Measurements from ENCODE around the gene SDF2. TPM values are rescaled to one million over a fixed set of nuclear protein-coding genes. Genes with fewer than 3 reads are reported as not detected.
"Not testable (repeated sequence)": the region's sequence is repeated elsewhere in the genome, so short reads cannot be mapped to it uniquely, and the experiment has no call there.

SDF2 gene
- total RNA-seq, 6 experiments from 2014 or later: 24.6 to 31.8 (median 26.4) TPM

GRCh38 chr17:28612936-28613872 lies 48.5 kb downstream of the SDF2 start:
- TF ChIP-seq POLR2A (IDR thresholded peaks at IDR 0.05) (no peak), CTCF (IDR thresholded peaks at IDR 0.05) (peak; percentile 58 to 71 (median 64))
- Histone ChIP-seq H3K4me3 (no peak overlapping the region), H3K27ac (no peak overlapping the region), H3K9me3 (no peaks in the 10 kb centered on the region), H3K36me3 (peaks cover 0 to 37% (median 23%) of the 10 kb centered on the region in 4 donors), H3K27me3 (no peaks in the 10 kb centered on the region), H3K4me1 (peaks cover 0 to 5% (median 0%) of the 10 kb centered on the region in 4 donors)
- peak; percentile 63 to 70 (median 66) for ATAC-seq
- WGBS (ENCODE audit: insufficient coverage, low coverage, low lambda C conversion rate, missing lambda C conversion rate): 80% methylated on average over 3 of the region's 6 CpGs
- intact Hi-C loops (cut with DNase I): loop anchor here in 1 of 2 donors (5.0 kb wide), 2 partner anchors 66 to 116 kb away; no protein-coding TSS in a partner anchor
- no peak for DNase-seq

GRCh38 chr17:28612531-28612930 lies 49.2 kb downstream of the SDF2 start:
- H3K27ac ChIP-seq: no peak overlapping the region
- H3K4me1 ChIP-seq: peaks cover 0 to 5% (median 0%) of the 10 kb centered on the region in 4 donors
- no peaks in the 10 kb centered on the region for H3K27me3 ChIP-seq
- H3K4me3 ChIP-seq: no peak overlapping the region
- ATAC-seq: no peak
- H3K9me3 ChIP-seq: no peaks in the 10 kb centered on the region
- WGBS (ENCODE audit: insufficient coverage, low coverage, low lambda C conversion rate, missing lambda C conversion rate): 72% methylated on average over 2 of the region's 2 CpGs
- DNase-seq: no peak
- intact Hi-C loops (cut with DNase I): loop anchor here in 1 of 2 donors (5.0 kb wide), 2 partner anchors 65 to 115 kb away; no protein-coding TSS in a partner anchor
- H3K36me3 ChIP-seq: peaks cover 0 to 32% (median 19%) of the 10 kb centered on the region in 4 donors
- TF ChIP-seq POLR2A (IDR thresholded peaks at IDR 0.05): no peak
- TF ChIP-seq CTCF (IDR thresholded peaks at IDR 0.05): no peak

- H3K4me3 ChIP-seq: no peak overlapping the region
- WGBS (ENCODE audit: insufficient coverage, low coverage, low lambda C conversion rate, missing lambda C conversion rate): 50% methylated on average over 6 of the region's 8 CpGs
- peak in 1 of 4 donors; percentile 16 for ATAC-seq
- intact Hi-C loops (cut with DNase I): loop anchor here in 1 of 2 donors (5.0 kb wide), 2 partner anchors 63 to 113 kb away; no protein-coding TSS in a partner anchor
- H3K27ac ChIP-seq: no peak overlapping the region
- peaks cover 0 to 5% (median 0%) of the 10 kb centered on the region in 4 donors for H3K4me1 ChIP-seq
- H3K27me3 ChIP-seq: no peaks in the 10 kb centered on the region
- TF ChIP-seq CTCF (IDR thresholded peaks at IDR 0.05) (no peak), POLR2A (IDR thresholded peaks at IDR 0.05) (no peak)
- no peaks in the 10 kb centered on the region for H3K9me3 ChIP-seq
- peaks cover 0 to 11% (median 3%) of the 10 kb centered on the region in 4 donors for H3K36me3 ChIP-seq
- no peak for DNase-seq
These were observed 51.3 kb downstream of the SDF2 start for GRCh38 chr17:28610376-28610775.

- ATAC-seq; H3K27me3 ChIP-seq; intact Hi-C loops (cut with DNase I); H3K4me1 ChIP-seq; H3K9me3 ChIP-seq; H3K27ac ChIP-seq; H3K4me3 ChIP-seq; DNase-seq; H3K36me3 ChIP-seq: not testable (repeated sequence)
- no CpG with 5 or more reads among the region's 31 CpGs for WGBS (ENCODE audit: insufficient coverage, low coverage, low lambda C conversion rate, missing lambda C conversion rate)
These were observed 57.7 kb downstream of the SDF2 start for GRCh38 chr17:28604031-28604430.

Measured in right lobe of liver (tissue), 6 donors.